Measurements from ENCODE around the gene KRTAP4-2. TPM values are rescaled to one million over a fixed set of nuclear protein-coding genes. Genes with fewer than 3 reads are reported as not detected.

The KRTAP4-2 gene
- total RNA-seq, 1 donor from 2014 or later, result not detected

DNA sequence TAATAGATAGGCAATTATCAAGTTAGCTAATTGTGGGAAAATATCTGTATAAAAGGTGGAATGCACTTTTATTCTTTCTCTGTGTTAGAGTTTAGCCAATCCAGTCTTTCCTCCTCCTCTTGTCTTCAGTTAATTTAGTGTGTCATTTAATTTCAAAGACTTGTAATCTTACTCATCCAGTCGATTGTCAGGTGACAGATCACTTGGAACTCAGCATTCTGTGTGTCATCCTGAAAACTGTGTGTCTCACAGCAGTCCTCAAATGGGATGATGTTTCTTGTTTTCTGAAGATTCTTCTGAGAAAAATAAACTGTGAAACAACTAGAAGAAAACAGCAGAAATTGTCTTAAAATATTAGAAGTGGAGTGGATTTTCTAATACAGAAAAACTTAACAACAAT lies 7.0 kb upstream of the KRTAP4-2 start:
- H3K27me3 ChIP-seq (ENCODE audit: low read depth), result peaks cover 1% of the 10 kb centered on the region
- H3K36me3 ChIP-seq, result no peaks in the 10 kb centered on the region
- intact Hi-C loops (cut with DNase I), result no loop called here
- H3K4me3 ChIP-seq, result no peak overlapping the region
- DNase-seq, result no peak
- H3K4me1 ChIP-seq, result no peaks in the 10 kb centered on the region
- ATAC-seq, result no peak
- no peaks in the 10 kb centered on the region for H3K9me3 ChIP-seq
- TF ChIP-seq, protein P1, sequence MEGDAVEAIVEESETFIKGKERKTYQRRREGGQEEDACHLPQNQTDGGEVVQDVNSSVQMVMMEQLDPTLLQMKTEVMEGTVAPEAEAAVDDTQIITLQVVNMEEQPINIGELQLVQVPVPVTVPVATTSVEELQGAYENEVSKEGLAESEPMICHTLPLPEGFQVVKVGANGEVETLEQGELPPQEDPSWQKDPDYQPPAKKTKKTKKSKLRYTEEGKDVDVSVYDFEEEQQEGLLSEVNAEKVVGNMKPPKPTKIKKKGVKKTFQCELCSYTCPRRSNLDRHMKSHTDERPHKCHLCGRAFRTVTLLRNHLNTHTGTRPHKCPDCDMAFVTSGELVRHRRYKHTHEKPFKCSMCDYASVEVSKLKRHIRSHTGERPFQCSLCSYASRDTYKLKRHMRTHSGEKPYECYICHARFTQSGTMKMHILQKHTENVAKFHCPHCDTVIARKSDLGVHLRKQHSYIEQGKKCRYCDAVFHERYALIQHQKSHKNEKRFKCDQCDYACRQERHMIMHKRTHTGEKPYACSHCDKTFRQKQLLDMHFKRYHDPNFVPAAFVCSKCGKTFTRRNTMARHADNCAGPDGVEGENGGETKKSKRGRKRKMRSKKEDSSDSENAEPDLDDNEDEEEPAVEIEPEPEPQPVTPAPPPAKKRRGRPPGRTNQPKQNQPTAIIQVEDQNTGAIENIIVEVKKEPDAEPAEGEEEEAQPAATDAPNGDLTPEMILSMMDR (IDR thresholded peaks at IDR 0.05), result no peak
- no peak overlapping the region for H3K27ac ChIP-seq

DNA sequence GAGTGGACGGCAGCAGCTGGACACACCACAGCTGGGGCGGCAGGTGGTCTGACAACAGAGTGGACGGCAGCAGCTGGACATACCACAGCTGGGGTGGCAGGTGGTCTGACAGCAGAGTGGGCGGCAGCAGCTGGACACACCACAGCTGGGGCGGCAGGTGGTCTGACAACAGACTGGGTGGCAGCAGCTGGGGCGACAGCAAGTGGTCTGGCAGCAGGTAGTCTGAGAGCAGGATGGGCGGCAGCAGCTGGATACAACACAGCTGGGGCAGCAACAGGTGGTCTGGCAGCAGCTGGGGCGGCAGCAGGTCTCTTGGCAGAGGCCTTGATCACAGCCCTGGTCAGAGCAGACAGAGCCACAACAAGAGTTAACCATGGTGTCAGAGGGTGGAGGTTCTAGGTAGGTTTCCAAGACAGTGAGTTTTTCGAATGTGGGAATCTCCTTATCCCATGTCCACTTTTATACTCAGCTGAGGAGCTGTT lies 6.5 kb upstream of the KRTAP4-2 start, which contains the start of gene KRTAP4-1:
TSS of gene KRTAP4-1 (minus strand) at position 432 of the 482 bp plus-strand sequence. CDS start at position 375, 57 bp downstream.
- intact Hi-C loops (cut with DNase I), result no loop called here
- ATAC-seq, result no peak
- TF ChIP-seq, protein P1 (IDR thresholded peaks at IDR 0.05), result no peak
- Histone ChIP-seq H3K27ac (no peak within 1 kb of the TSS), H3K4me3 (no peak within 1 kb of the TSS), H3K27me3 (ENCODE audit: low read depth) (no peaks in the 10 kb centered on the region), H3K9me3 (no peaks in the 10 kb centered on the region), H3K36me3 (no peaks in the 10 kb centered on the region), H3K4me1 (no peaks in the 10 kb centered on the region)
- DNase-seq, result peak; percentile 37

DNA sequence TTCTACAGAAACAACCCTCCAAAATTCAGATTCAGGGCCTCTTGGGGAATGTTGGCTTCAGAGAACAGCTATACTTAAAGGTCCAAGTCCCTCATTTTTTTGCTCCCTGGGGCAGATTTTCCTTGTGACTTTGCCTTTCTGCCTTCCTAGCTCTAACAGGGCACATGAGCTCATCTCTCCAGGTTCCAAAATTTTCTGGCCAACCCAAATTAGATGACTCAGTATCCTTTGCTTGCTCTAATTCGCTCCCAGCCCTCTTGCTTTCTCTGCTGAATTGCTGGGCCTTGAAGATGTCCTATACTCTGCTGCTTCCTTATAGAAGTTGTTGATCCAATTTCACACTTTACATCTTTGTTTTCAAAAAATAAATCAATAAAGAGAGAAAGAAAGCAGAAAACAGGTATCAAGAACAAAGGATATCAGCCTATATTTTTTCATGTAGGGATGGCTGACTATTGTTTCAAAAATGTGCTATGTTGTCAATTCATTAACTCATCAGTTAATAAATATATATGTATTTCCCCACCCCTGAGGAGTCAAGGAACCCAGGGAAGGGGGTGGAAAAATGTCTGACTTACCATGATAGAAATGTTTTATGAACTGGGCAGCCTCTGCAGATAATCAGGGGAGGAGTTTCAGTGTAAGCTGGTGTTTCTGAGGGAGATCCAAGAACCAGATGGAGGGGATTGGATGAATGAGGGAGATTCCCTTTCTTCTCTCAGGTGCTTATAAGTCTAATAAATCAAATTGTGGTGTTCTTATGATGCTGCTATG lies 1.0 kb upstream of the KRTAP4-2 start:
- H3K4me1 ChIP-seq, result no peaks in the 10 kb centered on the region
- ATAC-seq (no peak), DNase-seq (no peak)
- no peak overlapping the region for H3K4me3 ChIP-seq
- H3K36me3 ChIP-seq, result no peaks in the 10 kb centered on the region
- no peaks in the 10 kb centered on the region for H3K27me3 ChIP-seq (ENCODE audit: low read depth)
- H3K27ac ChIP-seq, result no peak overlapping the region
- H3K9me3 ChIP-seq, result no peaks in the 10 kb centered on the region
- intact Hi-C loops (cut with DNase I), result no loop called here
- TF ChIP-seq, protein P1 (IDR thresholded peaks at IDR 0.05), result no peak

DNA sequence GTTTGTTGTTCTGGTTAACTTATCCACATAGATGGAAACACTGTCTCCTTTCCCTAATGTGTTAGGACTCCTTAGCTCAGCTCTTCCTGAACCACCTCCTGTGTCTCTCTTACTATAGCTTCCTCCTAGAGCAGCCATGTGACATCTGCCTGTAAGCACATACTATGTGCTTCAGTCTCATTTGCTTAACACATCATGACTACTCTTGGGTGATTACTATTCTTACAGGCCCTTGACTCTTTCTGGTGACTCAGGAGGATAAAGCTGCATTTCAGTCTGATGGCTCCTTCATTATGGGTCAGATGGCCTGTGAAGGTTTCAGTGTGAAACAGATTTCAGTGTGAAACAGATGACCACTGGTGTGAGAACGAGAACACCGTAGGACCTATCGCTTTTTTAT lies 320 bp upstream of the KRTAP4-2 start:
- no peaks in the 10 kb centered on the region for H3K4me1 ChIP-seq
- ATAC-seq (no peak), DNase-seq (no peak)
- no peaks in the 10 kb centered on the region for H3K27me3 ChIP-seq (ENCODE audit: low read depth)
- no peak overlapping the region for H3K4me3 ChIP-seq
- intact Hi-C loops (cut with DNase I), result no loop called here
- no peaks in the 10 kb centered on the region for H3K36me3 ChIP-seq
- TF ChIP-seq, protein P1 (IDR thresholded peaks at IDR 0.05), result no peak
- no peaks in the 10 kb centered on the region for H3K9me3 ChIP-seq
- H3K27ac ChIP-seq, result no peak overlapping the region

DNA sequence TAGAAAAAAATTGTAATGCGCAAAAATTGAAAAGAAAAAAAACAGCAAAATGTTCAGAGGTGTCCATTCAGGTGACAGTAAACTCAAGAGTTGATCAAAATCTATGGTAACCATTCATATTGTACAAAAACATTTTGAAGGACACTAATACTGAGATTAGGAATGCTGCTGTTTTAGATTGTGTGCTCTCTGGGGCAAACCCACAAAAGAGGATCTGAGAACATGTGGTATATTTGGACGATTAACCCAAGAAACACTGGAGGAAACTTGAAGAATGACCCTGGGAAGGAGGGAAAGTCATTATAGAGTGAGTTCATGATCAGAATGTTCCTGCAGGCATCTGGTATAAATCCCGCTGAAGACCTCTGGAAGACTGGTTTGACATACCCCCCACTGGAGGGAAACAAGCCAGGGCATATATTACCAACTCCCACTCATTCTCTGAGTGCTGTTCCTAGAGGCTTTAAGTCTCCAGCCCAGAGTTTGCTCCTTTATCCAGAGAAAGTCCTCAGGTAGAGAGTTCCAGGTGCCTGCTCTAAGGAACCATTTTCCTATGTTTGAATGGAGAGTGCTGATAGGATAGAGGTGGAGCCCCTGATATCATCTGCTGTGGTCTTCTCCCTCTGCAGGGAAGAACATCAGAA lies 1.2 kb downstream of the KRTAP4-2 start:
- Histone ChIP-seq H3K4me3 (no peak overlapping the region), H3K36me3 (no peaks in the 10 kb centered on the region), H3K4me1 (no peaks in the 10 kb centered on the region), H3K9me3 (no peaks in the 10 kb centered on the region), H3K27me3 (ENCODE audit: low read depth) (no peaks in the 10 kb centered on the region), H3K27ac (no peak overlapping the region)
- DNase-seq, result no peak
- no peak for ATAC-seq
- intact Hi-C loops (cut with DNase I), result no loop called here
- TF ChIP-seq, protein P1 (IDR thresholded peaks at IDR 0.05), result no peak
